HK-2 (cell line): ENCODE results near the gene AURKA.
"Not testable (repeated sequence)": the region's sequence is repeated elsewhere in the genome, so short reads cannot be mapped to it uniquely, and the experiment has no call there.

Source experiments
- DNase-seq: peaks from one replicate; pipeline ENCODE4 v3.0.0-alpha.2; 2018; ENCODE audit not compliant: unreplicated experiment

The AURKA gene

DNA sequence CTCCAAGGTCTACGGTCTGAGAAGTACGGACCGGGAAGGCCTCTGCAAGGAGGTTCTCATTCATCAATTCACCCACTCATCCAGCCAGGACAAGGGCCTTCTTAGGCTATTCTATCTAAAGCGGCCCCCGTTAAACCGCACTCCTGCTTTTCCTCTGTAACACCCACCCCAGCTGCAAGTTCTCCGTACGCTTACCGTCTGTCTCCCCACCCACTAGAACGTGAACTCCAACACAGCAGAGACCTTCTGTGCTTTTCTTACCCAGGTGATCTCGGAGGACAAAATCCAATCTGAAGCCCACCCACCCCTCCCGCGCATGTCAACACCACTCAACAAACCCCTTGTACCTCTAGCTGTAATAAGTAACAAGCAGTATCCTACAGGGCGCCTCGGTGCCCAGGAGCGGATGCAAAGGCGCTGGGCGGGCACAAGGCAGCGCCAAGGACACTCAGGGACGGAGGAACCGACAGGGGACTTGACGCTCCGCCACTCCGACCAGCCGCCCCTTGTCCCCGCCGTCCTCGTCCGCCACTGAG lies 351 bp downstream of the AURKA start:
- DNase-seq = no peak

DNA sequence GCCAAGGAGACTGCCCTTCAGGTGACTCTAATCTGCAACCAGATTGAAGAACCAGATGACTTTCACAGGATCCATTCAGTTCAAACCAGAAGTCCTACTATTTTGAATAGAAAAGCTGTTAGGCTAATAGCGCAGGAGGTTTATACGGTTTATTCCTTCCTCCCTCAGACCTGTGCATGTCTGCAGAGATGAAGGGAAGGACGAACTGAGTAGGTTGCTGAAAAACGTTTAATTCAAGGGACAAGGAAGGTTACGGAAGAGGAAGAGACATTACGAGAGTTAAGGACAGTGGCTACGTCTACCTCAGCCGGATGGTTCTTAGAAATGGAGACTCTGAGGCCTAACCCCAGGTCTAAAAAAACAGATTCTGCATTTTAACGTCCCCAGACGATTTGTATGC lies 978 bp downstream of the AURKA start:
- DNase-seq = no peak

DNA sequence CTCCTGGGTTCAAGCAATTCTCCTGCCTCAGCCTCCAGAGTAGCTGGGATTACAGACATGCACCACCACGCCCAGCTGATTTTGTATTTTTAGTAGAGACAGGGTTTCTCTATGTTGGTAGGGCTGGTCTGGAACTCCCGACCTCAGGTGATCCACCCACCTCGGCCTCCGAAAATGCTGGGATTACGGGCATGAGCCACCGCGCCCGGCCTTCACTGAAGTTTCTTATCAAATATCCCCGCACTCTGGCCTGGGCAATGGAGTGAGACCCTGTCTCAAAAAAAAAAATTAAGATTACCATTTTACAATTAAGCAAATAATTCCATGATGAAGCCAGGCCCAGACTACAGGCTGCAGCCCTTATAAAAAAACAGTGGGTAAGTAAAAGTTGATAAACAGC lies 1.6 kb downstream of the AURKA start:
- not testable (repeated sequence) for DNase-seq

DNA sequence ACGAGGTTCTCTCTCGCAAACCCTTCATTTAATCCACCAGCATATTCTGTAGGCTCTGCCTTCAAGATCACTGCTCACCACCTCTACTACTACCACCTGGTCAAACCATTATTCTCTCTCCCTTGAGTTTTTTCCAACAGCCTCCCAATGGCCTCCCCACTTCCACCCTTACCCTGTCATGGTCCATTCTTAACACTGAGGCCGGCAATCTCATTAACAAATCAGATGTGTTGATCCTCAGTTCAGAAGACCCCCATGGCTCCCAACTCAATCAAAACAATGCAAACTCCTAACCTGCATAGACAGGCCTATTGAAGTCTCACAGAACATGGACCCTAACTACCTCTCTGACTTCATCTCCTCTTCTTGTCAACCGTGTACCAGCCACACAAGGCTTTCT lies 2.2 kb downstream of the AURKA start:
- DNase-seq = no peak

DNA sequence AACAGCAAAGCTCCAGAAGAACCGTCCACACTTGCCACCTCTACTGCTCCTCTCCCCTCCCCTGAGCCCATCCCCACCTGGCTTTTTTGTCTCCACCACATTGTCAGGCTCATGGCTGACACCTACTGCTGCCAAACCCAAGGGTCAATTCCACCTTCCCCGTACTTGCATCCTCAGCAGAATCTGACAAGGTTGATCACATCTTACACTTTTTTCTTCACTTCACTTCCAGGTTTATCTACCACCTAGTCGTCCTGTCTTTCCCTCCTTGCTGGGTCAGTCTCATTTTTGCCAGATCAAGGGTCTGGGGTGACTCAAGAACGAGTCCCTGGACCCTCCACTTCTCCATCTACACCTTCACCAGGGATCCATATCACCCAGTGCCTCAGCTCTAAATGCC lies 3.1 kb downstream of the AURKA start:
- no peak for DNase-seq

DNA sequence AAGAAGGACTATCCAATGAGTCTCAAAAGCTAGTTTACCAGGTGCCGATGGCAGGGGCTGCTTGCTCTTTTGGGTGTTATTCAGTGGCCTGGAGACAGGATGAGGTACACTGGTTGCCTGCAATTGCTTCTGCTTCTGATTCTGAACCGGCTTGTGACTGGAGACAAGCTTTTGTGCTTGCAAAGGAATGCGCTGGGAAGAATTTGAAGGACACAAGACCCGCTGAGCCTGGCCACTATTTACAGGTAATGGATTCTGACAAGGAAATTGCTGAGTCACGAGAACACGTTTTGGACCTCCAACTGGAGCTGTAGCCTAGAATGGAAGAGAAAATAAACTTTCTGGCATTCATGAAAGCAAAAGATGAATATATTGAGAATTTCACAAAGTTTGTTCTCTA lies 5.8 kb downstream of the AURKA start:
- no peak for DNase-seq

DNA sequence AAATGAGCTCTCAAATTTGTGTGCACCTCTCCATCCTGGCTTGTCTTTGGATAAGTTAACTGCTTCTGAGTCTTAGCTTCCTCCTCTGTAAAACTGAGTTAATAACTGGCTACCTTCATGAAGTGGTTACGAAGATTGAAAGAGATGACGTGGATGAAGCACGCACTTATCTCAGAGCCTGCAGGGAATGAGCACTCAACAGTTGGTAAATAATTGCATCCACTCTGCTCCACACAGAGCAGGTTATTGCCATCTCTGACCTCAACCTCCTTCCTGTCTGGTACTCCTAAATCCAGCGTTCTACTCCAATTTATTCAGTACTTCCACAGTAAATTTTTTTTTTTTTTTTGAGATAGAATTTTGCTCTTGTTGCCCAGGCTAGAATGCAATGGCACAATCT lies 6.9 kb downstream of the AURKA start:
- DNase-seq = no peak

DNA sequence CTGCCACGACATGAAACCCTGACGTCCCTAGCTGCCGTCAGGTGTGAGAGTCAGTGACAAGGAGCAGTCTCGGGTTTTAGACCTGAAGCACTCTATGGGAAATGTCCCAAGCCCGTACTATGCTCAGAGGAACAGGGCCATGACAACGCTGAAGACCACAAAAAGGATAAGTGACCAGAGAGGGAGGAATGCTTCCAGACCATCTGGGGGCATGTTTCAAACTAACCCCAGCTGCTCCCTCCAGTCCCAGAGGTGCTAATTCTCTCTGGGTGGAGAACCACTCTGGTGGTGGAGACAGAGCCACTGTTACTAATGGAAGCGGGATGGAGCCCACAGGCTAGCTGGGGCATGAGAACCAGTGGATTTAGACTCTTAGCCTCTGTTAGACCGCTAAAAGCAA lies 8.7 kb downstream of the AURKA start:
- no peak for DNase-seq

DNA sequence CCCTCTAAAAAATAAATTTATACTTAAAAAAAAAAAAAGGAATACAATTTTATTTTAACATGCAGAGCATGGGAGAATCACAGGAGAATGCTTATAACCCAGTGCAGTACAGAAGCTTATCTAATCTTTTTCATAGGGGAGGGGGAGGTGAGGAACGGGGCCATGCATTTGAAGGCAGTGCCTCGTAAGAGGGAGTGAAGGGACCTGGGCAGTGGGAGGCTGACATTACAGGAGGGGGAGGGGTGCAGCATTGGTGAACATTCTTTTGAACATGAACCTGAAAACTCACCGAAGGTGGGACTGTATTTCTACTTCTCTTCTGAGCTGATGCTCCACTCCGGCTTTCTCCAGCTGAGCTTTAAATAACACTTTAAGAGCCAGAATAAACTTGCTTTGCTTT lies 9.3 kb downstream of the AURKA start:
- DNase-seq = no peak

DNA sequence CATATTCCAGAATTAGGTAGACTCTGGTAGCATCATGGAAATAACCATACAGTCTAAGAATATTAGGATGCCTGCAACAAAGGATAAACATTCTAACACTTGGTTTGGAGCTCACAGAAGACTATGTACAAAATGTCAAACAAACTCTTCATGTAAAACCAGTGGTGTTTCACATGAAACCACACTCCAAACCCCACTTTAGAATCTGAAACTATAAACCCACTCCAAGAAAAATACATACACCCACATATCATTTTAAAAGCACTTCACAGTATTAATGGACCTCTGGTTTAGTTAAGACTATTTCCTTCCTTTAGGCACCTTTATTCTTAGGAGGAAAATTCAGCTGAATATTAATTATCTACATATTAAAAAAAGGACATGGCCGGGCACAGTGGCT lies 10.5 kb downstream of the AURKA start:
- DNase-seq = no peak

DNA sequence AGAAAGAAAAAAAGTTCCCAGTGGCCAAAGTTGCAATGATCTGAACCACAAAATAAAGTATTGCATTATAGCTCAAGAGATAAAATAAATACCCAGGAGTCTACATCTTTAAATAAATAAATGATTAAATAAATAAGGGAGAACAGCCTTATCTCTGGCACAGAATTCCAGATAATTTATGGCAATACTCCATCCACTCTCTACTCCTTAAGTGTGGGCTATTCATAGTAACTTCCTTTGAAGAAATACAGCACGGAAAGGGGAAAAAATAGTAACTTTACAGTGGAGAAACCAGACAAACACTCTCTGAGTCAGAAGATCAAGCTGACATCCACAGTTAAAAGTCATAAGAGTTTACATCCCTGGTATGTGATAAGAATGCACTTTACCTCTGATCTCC lies 11.6 kb downstream of the AURKA start:
- DNase-seq = no peak

DNA sequence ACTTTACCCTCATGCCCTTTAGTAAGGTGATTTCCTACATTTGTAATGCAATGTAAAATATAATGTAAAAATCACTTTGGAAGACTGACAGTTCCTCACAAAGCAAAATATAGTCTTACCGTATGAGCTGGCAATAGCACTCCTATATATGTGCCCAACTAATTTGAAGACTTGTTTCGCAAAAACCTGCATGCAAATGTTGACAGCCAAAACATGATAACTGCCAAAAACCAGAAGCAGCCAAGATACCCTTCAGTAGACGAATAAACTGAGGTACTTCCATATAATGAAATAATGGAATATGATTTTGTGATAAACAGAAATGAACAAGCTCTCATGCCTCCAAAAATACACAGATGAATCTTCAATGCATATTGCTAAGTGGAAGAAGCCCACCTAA lies 13.6 kb downstream of the AURKA start:
- no peak for DNase-seq

DNA sequence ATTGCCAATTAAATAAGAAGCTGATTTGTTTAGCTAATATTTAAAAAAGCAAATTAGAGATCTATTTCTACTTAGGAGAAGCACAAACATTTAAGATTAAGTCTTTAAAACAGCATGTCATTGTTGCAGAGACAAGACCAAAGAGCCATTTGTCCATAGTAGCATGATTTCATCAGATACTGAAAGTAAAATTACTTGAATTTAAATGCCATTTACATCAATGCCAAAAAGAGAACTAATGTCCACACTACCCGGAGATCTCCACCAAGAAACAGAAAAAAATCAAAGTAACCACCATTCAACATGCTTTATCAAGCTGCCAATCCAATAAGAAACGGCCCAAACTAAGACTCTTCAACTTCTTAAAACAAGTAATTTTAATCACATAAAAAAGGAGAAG lies 15.7 kb downstream of the AURKA start:
- no peak for DNase-seq

DNA sequence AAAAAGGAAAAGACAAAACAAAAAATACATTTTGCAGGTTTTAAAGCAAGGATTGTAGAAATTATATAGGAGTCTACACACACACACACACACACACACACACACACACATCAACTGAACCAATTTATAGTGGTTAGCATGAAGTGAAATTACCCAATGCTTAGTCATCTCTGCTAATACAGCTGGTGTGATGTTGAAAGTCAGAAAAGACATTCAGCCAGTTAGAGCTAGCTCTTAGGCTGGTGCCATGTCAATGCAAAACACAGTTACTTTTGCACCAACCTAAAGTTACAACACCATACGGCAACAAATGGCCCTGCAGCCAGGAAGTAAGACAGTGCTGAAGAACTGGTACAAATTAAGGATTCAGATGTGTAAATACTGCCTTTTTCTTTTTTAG lies 18.1 kb downstream of the AURKA start:
- DNase-seq = peak; percentile 38

DNA sequence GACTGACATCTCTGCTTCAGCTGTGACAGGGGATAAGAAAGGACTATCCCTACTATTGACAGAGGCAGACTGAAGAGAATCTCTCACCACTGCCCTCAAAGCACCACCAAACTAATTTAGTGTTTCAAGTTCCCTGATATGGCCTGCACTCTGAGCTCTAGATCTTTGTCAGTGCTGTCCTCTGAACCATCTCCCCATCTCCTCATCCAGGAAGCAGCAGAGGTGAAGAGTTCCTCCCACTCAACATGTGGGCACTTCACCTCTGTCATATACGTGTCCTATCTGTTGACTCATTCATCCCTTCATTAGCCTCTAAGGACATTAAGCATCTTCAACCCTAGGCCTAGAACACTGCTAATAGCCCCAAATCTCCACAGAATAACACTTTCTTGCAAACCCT lies 19.2 kb downstream of the AURKA start:
- no peak for DNase-seq

DNA sequence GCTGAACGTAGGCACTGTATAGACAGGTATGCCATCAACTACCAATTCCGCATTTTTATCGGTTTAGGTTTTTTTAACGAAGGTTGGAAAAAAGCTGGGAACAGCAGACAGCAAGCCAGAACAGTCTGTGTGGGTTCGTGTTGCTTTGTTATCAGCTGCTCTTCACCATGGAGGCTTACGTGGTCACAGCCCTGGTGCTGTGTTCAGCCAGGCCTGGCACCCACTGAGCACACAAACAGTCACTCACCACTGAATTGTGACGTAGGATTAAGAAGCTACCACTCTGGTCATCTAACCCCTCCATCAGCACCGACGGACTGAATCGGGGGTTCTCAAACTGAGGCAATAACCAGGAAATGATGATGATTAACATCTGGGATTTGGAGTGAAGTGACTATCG lies 20.0 kb downstream of the AURKA start:
- no peak for DNase-seq

DNA sequence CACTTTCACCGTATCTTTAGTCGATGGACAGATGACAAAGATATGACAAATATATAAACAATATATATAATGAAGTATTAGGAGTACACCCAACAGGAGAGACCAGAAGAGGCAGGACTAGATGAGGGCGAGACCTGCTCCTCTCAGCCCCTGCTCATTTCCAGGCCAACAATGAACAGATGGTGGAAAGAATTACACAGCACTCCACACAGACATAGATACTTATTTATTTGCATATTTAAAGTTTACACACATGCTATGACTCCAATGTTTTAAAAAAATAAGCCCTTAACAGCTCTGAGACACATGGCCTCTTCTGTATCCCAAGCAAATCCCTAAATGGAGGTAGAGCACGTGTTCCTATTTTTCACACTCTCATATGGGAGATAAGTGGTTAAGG lies 22.8 kb downstream of the AURKA start:
- no peak for DNase-seq

DNA sequence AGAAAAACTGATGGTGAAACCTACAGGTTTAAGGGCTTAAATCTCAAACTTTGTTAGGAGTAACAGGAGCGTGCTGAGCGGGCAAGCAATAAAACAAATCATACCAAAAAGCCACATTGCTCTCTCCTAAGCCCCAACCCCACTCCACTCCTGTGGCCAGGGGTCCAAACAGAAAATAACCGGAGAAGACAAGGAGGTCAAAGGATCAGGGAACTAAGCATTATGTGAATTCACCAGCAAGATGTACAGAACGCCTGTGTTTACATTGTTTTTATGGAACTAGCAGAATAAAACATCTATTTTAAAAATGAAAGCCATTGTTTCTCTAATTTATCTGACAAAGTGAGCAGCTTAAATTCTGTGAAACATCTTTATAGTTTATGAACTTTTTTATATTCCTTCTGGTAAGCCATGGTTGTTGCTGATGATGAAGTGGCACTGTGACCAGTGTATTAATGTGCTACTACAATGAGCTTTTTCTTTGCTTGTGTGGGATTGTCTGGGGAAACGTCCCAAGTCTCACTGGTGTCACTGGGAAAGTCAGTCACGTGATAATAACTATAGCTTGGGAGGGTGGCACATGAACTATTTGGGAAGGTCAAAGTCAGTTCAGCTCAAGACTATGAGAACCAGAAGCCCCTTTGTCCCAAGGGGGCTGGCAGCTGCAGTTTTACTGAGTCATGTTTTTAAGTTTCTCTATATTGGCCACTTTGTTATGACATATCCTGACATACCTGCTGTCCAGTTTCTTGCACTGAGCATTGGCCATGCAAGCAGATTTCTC lies 23.5 kb downstream of the AURKA start:
- DNase-seq = no peak

DNA sequence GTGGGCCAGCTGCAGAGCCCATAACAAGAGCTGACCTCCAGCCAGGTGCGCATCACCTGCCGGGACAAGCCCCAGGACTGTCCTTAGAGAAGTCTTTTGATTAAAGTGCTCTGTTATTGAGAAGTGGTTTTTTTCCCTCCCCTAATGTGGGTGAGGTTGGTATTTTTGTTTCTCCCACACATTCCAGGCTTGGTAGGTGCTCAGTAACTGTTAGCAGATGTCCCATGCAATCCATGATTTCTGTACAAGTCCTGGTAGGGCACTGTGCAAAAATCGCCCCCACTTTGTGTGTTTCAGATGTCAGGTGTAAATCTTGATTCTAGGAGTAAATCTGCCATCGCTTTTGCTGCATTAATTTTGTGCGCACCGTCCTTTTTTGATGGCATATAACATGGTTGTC lies 28.5 kb downstream of the AURKA start:
- DNase-seq = no peak

DNA sequence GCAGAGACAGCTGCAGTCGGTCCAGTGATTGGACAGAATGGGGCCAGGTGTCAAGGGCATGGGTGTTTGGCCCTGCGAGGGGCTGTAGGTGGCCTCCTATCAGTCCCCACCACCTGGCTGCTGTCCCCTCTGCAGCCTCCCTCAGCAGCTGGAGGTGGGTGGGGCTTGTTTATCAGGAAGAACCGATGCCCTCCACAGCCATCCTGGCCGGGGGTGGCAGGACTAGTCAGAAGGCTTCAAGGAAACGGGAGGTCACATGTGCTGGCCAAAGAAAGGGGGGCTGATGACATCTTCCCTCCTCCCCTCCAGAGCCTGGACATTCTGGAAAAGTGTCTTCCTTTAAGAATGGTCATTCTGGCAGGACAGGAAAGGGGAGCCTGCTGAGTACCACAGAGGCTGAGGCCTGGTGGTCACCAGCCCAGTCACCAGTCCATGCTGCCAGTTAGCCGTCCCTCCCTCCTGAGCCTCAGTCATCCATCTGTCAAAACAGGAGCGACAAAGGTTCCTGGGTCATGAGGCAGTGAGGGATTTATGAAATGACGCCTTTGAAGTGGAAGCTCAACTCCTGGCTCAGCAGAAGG lies 29.1 kb downstream of the AURKA start:
- no peak for DNase-seq

DNA sequence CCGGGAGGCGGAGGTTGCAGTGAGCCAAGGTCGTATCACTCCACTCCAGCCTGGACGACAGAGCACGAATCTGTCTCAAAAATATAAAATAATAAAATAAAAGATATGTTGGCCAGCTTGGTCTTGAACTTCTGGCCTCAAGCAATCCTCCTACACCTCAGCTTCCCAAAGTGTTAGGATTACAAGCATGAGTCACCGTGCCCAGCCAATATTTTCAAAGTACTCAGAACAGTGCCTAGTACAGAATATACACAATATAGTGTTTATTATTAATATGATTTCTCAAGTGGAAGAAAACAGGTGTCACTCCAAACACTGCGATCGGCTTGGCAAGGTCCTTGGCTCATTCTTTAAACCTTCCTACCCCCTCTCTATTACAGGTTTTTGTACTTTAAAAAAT lies 30.1 kb downstream of the AURKA start:
- no peak for DNase-seq

DNA sequence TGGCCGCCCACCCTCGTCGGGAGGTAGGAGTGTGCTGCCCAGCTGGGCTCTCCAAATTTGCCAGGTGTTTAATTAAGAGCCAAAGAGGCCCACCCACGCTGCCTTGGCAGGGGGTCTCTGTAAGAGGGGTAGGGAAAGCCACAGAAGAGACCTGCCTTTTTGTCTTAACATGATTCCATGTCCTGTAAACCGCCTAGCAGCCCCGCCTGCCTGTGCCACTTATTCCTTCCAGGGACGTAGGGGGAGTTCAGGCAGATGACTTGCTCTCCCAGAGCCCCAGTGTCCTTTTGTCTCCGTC lies 31.2 kb downstream of the AURKA start:
- DNase-seq = no peak

DNA sequence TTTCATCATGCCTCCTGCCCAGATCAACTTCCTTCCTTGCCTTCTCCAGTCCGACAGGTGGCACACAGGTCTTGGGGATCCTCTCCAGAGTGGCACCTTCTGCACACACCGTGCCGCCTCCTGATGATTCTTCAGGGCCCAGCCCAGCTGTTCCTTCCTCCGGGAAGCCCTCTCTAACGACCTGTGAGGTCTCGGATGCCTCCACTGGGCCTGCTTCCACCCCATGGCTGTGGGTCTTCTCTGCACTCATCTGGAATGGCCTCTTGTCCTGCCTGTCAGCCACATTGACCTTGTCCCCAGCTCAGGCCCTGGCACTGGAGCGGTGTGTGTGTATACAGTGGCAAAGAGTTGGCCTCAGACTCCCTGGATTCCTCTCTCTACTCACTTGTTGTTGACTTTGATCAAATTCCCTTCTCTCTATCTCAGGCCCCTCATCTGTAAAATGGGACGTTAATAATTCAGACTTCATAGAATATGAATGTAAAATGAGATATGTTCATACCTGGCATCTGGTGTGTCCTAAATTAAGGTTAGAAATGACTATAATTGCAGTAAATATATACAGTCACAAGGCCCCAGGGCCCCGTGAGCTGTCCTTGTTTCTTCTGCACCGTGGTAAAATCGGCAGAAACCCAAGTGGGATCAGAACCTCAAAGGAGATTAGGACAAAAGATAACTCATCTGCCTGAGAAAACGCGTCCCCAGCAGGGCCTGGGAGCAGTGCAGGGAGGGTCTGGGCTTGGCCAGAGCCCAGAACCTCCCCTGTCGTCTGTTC lies 31.7 kb downstream of the AURKA start:
- no peak for DNase-seq
